Urothelium cell line (cell line): ENCODE results near the gene WSCD2.
"Not testable (repeated sequence)": the region's sequence is repeated elsewhere in the genome, so short reads cannot be mapped to it uniquely, and the experiment has no call there.

Source experiments
- DNase-seq: peaks from one replicate; pipeline ENCODE4 v3.0.0; 2011; ENCODE audit warnings: low spot score, mixed read lengths
- FAIRE-seq: peaks from 2 replicates; lab custom pipeline; 2011; peaks lifted over from hg19 to GRCh38; lab: Jason Lieb, UNC

Gene WSCD2

DNA sequence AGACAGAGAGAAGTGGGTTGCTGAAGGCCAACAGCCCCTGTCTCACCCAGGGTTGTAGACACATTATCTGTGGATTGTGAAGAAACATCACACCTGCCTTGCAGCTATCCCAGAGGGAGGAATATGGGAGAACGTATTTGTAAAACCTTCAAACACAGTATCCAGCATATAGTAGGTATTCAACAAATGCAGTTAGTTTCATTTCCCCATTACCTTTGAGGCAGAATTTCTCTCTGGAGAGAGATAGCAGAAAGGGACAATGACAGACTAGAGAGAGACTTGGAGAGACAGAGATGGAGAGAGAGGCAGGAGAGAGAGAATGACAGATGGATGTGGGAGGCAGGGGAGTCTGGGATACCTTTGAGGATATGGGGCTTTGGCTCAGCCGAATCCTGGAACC lies 62.0 kb downstream of the WSCD2 start:
- DNase-seq (no peak), FAIRE-seq (no peak)

DNA sequence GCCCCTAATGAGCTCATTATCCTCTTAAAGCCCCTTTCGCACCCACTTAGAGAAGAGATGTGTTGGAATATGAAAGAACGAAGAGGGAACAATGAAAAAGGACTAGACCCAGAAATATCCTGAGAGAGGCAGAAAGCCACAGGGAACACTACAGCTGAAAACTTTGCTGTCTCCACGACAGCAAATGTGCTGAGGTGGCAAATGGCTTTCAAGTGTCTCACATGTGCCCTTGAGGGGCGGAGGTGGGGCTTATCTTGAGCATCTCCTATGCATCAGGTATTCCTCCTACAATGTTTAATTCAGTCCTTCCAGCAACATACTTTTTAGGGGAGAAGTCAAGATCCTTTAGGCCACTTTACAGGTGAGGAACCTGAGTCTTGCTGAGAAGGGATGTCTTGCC lies 62.9 kb downstream of the WSCD2 start:
- FAIRE-seq: no peak
- no peak for DNase-seq

DNA sequence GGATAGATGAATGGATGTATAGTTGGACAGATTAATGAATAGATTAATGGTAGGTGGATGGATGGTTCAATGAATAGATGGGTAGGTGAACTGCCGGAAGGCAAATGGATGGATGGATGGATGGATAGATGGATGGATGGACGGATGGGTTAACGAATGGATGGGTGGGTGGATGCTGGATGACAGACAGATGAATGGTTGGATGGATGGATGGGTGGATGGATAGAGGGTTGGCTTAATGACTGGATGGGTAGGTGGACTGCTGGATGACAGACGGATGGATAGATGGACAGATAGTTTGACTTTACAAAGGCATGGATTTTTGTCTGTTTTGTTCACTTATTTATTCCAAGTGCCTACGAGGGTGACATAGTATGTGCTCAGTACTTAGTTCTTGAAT lies 64.4 kb downstream of the WSCD2 start:
- FAIRE-seq: no peak
- no peak for DNase-seq

DNA sequence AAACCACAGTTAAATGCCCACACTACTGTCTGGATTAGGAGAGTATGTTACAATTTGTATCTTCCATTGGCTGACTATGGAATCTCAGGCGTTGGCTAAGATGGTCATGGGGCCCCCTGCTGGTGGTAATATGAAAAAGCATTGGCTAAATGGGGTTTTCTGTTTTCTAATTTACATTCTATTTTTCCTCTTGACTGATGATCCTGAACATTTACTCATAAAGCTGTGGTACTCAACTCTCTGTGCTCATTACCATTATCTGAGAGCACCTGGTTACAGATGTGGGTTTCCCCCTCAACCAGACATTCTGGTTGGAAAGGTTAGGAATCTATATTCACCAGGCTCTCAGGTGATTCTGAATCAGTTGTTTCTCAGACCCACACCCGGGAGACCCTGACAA lies 64.8 kb downstream of the WSCD2 start:
- DNase-seq (peak; percentile 9), FAIRE-seq (no peak)

DNA sequence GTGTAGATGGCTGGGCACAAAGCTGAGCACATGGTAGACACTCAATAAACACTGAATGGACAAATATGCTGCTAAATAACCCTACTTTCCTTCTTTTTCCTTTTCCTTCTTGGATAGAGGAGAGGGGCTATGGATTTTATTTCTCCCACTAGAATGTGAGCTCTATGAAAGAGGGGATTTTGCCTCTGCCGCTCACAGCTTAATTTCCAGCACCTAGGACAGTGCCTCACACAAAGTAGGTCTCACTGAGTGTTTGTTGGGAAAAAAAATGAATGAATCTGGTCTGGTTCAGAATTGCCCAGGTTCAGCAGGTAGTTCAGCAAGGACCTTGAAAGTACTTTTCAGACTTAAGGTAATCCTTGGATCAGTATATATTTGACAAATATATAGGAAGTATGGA lies 65.5 kb downstream of the WSCD2 start:
- DNase-seq: no peak

DNA sequence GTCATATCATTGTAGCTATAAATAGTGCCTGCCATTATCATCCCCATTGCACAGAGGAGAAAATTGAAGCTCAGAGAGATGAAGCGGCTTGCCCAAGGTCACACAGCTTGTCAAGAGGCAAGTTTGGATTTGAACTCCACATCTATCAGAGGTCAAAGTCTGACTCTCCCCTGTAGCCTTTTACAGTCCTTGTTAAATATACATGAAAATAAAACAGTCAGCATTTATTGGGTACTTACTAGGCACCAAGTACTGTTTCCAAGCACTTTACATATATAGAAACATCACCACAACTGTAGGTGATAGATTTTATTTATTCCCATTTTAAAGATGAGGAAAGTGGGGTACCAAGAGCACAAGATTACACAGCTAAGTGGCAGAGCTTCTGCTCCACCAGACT lies 67.2 kb downstream of the WSCD2 start:
- DNase-seq: no peak
- FAIRE-seq: no peak

More for the DNA sequence above, 65.5 kb downstream of the WSCD2 start:
- FAIRE-seq: no peak

DNA sequence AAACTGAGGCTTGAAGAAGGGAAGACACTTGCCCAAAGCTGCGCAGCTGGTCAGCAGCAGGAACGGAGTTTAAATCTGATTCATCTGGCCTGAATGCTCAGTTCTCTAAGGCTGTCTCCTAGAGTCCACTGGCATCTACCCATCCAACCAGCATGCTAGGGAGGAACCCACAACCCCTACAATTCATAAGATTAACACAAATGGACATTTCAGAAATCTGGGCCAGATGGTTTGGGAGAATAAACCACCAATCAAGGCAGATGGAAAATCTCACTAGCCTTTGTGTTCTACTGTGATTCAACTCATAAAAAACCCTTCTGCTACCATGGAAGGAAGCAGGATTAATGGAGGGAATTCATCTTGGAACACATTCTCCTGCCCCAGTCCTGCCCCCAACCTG lies 67.8 kb downstream of the WSCD2 start:
- no peak for FAIRE-seq

DNA sequence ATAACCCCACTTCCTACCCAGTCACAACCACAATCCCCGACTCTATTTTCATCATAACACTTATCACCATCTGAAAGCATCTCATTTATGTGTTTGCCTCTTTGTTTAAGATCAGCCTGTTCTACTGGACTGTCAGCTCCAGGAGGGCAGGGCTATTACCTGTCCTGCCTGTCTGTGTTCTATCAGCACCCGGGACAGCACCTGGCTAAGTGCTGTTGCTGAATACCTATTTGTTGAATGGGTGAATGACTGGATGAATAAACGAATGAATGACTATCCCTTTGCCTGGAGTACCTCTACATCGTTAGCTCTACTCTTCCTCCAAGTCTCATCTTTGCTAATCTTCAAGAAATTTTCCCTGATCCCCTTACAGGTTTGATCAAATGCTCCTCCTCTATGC lies 69.0 kb downstream of the WSCD2 start:
- no peak for FAIRE-seq
- no peak for DNase-seq

More for the DNA sequence above, 67.8 kb downstream of the WSCD2 start:
- DNase-seq: no peak

DNA sequence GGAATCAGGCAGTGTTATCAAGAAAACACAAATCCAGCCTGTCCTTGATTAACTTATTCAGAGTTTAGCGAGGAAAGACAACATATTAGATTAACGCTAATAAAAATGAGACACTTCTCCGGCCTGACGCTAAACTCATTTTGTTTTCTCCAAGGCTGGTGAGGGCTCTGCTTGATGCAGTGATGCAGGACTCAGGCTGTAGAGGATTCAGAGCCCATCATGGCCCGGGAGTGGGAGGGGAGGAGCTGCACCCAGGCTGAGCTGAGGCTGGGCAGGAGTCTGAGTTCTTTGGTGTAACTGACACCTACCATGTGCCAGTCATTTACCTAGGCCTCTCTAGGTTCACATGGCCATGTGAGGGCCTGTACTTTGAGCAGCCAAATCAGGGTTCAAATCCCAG lies 70.0 kb downstream of the WSCD2 start:
- FAIRE-seq: no peak
- no peak for DNase-seq

DNA sequence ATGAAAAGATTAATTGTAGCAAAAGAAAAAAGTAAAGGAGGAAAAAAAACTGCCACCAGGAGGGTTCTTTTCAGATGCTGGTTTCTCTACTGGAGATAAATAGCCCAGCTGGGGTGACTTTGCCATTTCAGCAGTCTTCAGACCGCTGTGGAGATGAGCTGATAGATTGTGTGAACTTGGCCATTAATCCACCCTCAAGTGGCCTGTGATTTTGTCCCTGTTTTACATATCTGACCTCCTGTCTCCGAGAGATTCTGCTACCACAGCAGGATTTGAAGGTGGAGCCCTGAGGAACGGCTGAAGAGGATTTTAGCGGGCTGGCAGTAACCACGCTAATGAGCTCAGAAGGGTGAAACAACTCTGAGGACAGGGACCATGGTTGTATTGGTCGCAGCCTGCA lies 72.7 kb downstream of the WSCD2 start:
- no peak for FAIRE-seq
- DNase-seq: no peak

DNA sequence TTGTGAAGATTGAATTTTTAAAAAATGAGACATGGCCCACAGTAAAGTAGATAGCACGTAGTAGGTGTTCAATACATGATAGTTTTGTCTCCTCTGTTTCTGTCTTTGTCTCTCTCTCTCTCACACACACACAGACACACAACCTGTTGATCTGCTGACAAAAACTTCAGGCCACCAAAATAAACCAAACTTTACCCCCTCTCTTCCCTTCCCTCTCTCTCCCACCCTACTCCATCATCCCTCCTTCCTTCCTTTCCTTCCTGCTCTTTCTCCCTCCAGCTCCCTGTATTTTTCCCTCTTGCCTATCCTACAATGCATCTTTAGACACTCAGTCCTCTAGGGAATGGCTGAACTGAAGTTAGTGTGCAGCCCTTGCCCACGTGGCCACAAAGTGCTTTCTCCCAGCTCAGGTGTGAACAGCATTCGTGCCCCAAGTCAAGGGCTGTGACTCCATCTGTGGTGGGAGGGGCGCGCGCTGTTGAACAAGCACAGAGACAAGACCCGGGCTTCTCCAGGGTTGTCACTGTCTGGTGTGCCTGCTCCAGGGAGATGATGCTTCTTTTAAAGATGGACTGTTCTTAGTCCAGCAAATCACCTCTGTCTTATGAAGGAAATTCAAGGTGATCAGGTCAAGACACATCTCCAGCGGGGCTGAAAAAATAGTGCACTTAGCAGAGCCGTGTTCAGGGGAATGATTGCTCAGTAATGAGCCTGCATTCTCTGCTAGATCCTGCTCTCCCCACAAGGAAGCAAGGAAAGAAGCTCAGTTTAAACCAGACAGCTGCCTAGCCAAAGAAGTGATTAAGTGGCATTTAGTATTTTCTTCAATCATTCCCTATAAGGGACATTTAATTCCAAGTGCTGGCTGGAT lies 75.3 kb downstream of the WSCD2 start:
- FAIRE-seq (no peak), DNase-seq (no peak)

DNA sequence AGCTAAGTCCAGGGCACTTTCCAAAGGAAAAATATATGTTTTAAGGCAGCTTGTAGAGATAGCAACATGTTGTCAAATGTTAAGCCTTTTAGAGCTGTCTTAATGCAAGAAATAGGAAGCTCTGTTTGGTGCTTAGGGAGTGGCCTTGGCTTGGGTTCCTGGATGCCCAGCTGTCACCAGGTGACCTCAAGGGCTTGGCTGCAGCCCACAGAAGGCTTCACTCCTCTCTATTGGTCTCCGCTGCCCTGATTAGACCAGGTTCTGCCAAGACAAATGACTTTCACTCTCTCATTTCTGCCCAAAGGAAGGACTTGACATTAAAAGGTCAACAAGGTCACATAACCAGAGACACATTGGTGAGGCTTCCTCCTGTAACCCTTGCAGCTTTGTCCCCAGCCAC lies 76.8 kb downstream of the WSCD2 start:
- no peak for FAIRE-seq

DNA sequence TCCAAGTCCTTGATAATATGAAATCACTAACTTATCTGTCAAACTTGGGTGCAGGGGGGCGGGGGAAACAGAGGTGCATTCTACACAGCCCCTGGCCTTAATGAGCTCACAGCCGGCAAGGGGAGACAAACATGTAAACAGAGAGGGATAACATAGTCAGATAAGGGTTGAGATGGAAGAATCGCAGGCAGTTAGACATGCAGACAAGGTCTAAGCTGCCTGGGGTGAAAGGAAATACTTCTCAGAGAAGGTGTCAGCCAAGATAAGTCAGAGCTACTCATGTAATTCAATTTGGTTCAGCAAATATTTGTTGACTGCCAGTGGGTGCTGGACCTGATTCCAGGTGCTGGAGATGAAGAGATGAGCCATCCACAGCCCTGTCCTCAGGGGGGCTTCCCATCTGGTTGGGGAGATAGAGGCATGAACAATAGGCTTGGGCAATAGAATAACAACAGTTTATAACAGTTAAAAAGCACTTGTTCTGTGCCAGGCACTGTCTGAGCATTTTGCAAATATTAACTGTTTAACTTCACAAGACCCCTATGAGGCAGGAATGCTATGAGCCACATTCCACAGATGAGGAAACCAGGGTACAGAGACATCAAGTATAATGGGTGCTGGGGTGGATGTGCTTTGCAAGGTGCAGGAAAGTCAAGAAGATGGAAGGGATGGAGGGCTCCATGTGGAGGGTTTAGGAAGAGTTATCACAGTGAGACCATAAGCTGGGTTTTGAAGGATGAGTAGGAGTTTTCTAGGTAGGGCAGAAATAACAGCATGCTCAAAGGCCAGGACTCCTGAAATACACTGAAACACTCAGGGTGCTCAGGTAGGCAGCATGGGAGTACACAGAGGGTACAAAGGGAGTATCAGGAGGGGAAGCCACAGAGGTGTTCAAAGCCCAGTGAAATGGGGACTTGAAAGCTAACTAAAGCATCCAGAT lies 79.0 kb downstream of the WSCD2 start:
- FAIRE-seq (no peak), DNase-seq (no peak)

More for the DNA sequence above, 76.8 kb downstream of the WSCD2 start:
- DNase-seq: no peak

DNA sequence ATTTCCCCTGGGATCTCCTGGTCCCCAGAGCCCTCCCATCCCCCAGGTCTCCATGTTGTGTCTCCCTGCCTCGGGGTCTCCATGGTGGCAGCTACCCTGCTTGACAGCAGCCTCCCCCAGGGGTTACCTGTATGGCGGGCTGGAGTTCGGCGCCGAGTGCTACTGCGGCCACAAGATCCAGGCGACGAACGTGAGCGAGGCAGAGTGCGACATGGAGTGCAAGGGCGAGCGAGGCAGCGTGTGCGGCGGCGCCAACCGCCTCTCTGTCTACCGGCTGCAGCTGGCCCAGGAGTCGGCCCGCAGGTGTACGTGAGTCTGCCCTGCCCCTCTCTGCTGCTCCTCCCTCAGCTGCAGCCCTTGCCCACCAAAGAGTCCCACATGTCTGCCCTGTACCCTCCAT lies 80.9 kb downstream of the WSCD2 start:
- DNase-seq (no peak), FAIRE-seq (no peak)

DNA sequence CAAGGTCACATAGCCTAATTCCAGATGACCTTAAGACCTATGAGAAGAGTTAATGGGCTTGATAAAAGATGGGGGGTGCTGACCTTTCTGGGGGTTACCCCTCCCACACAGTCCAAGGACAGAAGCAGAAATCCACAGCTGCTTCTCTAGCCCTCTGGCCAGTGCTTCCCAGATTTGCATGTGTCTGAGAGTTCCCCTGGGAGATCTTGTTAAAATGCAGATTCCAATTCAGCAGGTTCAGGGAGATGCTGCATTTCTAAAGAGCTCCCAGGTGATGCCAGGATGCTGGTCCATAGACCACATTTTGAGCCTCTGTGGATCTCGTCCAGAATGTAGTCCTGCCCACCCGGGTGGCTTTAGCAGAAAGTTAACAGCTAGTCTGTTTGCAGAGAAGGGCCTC lies 82.1 kb downstream of the WSCD2 start:
- FAIRE-seq: no peak
- DNase-seq: no peak

DNA sequence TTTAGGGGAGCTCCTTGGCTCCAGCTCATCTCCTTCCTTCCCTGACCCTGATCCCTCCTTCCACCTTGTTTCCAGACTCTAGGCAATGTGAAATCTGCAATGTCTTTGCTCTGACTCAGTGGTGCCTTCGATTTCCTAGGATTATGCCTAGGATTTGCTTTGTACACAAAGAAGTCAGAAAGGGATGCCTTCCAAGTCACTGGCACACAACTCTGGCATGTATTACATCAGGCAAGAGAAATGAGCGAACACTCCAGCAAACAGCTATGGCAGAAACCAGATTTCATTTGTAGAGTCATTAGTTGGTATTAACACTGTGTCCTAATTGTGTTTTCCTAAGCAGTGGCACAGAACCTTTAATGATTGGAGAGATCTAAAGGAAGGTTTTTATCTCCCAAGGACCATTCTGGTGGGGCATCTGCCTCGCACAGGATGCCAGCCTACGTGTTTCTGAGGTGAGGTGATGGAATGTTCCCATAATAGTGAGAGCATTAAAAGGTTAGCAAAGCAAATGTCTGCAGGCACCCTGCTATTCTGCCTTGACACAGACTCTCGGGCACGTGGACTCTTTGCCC lies 84.9 kb downstream of the WSCD2 start:
- FAIRE-seq (no peak), DNase-seq (no peak)

DNA sequence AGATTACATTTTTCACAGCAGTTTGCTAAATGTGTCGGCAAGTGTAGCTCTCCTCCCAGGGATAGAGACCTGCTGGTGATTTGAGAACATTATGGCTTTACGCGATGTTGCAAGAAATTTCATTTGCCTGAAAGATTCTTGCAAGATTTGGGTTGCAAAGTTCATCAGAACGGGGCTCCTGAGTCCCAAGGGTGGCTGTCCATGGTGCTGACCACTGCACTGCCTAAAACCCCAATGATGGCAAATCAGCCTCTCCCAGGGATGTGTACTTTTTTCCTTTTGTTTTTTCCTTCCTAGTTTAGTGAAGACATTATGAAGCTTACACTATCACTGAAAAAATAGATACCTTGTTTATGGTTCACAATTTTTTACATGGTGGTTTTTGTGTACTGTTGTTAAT lies 85.4 kb downstream of the WSCD2 start:
- FAIRE-seq: no peak
- peak; percentile 46 for DNase-seq

DNA sequence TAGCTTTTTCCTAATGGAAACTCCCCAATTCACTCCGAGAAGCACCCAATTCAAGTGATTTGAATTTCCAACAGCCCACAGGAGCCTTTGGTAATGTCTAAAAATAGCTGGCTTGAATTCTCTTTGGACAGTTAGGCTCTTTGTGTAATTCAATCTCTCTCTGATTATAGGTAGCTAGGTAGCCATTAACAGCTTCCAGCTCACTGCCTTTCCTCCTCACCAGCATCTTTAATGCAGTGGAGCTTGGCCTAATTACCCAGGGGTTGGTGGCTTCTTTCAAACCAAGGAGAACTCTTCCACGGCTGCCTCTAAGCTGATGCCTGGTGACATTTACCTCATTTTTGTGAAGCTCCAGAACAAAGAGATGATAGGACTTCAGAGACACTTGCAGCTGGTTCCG lies 86.4 kb downstream of the WSCD2 start:
- DNase-seq (no peak), FAIRE-seq (no peak)

DNA sequence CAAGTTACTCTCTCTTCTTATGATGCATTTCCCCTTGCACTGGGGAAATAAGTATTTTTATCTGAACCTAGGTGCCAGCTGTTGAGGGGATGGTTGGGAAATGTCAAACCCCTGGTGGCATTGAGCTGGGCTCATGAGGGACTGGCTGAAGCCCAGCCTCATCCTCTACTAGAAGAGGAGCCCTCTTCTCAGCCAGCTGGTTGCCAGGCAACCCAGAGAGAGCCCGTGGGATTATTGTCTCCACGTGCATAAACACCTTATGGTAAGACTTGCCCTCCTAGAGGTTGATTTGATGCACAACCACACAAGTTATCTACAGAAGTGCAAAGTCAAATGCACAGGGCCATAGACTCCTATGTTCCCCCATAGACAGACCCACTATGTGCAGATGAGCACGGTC lies 89.8 kb downstream of the WSCD2 start:
- DNase-seq: no peak
- no peak for FAIRE-seq

DNA sequence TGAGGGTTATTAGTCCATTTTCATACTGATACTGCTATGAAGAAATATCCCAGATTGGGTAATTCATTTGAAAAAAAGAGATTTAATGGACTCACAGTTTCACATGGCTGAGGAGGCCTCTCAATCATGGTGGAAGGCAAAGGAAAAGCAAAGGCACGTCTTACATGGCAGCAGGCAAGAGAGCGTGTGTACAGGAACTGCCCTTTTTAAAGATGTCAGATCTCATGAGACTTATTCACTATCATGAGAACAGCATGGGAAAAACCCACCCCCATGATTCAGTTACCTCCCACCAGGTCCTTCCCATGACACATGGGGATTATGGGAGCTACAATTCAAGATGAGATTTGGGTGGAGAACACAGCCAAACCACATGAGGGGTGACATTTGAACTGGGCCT lies 96.0 kb downstream of the WSCD2 start:
- not testable (repeated sequence) for FAIRE-seq, DNase-seq

DNA sequence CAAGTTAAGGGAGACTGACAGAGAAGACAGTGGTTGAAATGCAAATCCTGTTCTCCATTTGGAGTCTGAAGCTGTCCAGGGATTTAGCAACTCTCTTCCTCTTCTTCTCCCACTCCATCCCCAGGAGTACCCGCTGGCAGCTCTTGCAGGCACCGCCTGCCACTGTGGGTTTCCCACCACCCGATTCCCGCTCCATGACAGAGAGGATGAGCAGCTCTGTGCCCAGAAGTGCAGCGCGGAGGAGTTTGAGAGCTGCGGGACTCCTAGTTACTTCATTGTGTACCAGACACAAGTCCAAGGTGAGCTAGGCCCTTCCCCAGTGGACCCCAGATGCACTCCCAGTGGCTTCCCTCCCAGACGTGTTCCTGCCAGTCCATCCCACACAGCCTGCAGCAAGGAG lies 97.8 kb downstream of the WSCD2 start:
- no peak for DNase-seq
- no peak for FAIRE-seq
